Measurements from ENCODE around the gene NOC2L. TPM values are rescaled to one million over a fixed set of nuclear protein-coding genes. Genes with fewer than 3 reads are reported as not detected.

The NOC2L gene
- total RNA-seq = 50.6 to 63.8 TPM (median 52.0 TPM) in 3 replicates
- long read RNA-seq, transcript NOC2L-201 (19 exons, 2,790 nt) = major isoform, 162 of 306 reads
- long read RNA-seq, partial matches to known transcripts = 7 of 306 reads
- long read RNA-seq, other reads (novel, unspliced or antisense) = 137 of 306 reads

- Mint-ChIP-seq H3K4me1 (ENCODE audit: low read depth) (peaks cover 18% of the 10 kb centered on the region), H3K4me3 (ENCODE audit: unreplicated experiment) (peak within 1 kb of the TSS; percentile 83), H3K9me3 (ENCODE audit: low read depth) (no peaks in the 10 kb centered on the region), H3K36me3 (ENCODE audit: low read depth) (peaks cover 8% of the 10 kb centered on the region), H3K27me3 (ENCODE audit: low read depth) (no peaks in the 10 kb centered on the region), H3K27ac (ENCODE audit: unreplicated experiment) (peak within 1 kb of the TSS; percentile 84)
- TF ChIP-seq, protein P1, sequence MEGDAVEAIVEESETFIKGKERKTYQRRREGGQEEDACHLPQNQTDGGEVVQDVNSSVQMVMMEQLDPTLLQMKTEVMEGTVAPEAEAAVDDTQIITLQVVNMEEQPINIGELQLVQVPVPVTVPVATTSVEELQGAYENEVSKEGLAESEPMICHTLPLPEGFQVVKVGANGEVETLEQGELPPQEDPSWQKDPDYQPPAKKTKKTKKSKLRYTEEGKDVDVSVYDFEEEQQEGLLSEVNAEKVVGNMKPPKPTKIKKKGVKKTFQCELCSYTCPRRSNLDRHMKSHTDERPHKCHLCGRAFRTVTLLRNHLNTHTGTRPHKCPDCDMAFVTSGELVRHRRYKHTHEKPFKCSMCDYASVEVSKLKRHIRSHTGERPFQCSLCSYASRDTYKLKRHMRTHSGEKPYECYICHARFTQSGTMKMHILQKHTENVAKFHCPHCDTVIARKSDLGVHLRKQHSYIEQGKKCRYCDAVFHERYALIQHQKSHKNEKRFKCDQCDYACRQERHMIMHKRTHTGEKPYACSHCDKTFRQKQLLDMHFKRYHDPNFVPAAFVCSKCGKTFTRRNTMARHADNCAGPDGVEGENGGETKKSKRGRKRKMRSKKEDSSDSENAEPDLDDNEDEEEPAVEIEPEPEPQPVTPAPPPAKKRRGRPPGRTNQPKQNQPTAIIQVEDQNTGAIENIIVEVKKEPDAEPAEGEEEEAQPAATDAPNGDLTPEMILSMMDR (IDR thresholded peaks at IDR 0.05) = no peak
- no peak for DNase-seq (ENCODE audit: low spot score)
Observed at GRCh38 chr1:958823-959730, at the start of gene NOC2L. Gene NOC2L, minus strand, starts transcription at chr1:959256. Its CDS starts 16 bp downstream, at chr1:959240.

- Mint-ChIP-seq H3K27ac (ENCODE audit: unreplicated experiment) (no peak overlapping the region), H3K27me3 (ENCODE audit: low read depth) (no peaks in the 10 kb centered on the region), H3K9me3 (ENCODE audit: low read depth) (no peaks in the 10 kb centered on the region), H3K36me3 (ENCODE audit: low read depth) (peaks cover 7% of the 10 kb centered on the region), H3K4me3 (ENCODE audit: unreplicated experiment) (no peak overlapping the region), H3K4me1 (ENCODE audit: low read depth) (peaks cover 21% of the 10 kb centered on the region)
- TF ChIP-seq, protein P1 (IDR thresholded peaks at IDR 0.05) = no peak
- DNase-seq (ENCODE audit: low spot score) = no peak
Observed at GRCh38 chr1:1006305-1007159, 47.5 kb upstream of the NOC2L start.

GRCh38 chr1:1005774-1006304 is 46.8 kb upstream of the NOC2L start:
- H3K27me3 Mint-ChIP-seq (ENCODE audit: low read depth) = no peaks in the 10 kb centered on the region
- peaks cover 7% of the 10 kb centered on the region for H3K36me3 Mint-ChIP-seq (ENCODE audit: low read depth)
- H3K27ac Mint-ChIP-seq (ENCODE audit: unreplicated experiment) = no peak overlapping the region
- TF ChIP-seq, protein P1 (IDR thresholded peaks at IDR 0.05) = no peak
- DNase-seq (ENCODE audit: low spot score) = peak; percentile 86
- H3K4me1 Mint-ChIP-seq (ENCODE audit: low read depth) = peaks cover 21% of the 10 kb centered on the region
- no peaks in the 10 kb centered on the region for H3K9me3 Mint-ChIP-seq (ENCODE audit: low read depth)
- H3K4me3 Mint-ChIP-seq (ENCODE audit: unreplicated experiment) = no peak overlapping the region

DNA sequence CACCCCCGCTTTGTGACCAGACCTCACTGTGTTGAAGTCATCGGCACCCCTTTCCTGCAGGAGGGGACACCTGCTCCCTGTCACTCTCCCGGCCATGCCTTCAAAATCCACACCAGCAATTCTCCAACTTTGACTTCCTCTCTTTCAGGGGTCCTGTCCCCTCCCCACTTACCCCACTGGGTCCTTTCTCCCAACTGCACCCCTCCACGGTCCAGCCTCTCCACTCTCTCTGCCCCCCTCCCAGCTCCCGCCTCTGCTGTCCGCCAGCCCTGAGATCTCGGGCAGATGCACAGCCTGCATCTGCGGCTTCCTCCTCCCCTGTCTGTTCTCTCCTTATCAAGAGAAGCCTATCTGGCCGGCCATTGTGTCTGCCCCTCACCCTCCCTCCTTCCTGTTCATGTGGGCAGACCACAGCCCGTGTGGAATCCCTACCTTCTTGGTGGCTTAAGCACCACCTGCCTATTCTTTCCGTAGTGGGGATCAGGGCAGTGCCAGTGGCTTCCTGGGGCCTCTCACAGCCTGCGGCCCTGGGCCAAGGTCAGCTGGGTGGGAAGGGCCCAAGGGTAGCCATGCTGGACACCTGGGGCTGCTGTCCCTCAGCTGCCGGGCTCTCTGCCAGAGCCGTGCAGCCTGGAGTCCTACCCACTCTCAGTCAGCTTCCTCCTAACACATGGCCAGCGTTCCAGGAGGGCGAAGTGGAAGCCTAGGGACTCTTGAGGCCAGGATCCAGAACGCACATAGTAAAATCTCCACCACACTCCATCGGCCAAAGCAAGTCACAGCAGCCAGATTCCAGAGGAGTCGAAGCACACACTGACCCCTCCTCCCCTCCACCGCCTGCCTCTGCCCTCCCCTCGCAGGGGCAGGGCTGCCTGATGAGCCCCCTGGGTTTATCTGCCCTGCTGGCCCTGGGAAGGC is 46.0 kb upstream of the NOC2L start:
- Mint-ChIP-seq H3K27me3 (ENCODE audit: low read depth) (no peaks in the 10 kb centered on the region), H3K4me1 (ENCODE audit: low read depth) (peaks cover 23% of the 10 kb centered on the region), H3K4me3 (ENCODE audit: unreplicated experiment) (peak overlapping the region; percentile 19), H3K36me3 (ENCODE audit: low read depth) (peaks cover 7% of the 10 kb centered on the region), H3K27ac (ENCODE audit: unreplicated experiment) (peak overlapping the region; percentile 86), H3K9me3 (ENCODE audit: low read depth) (no peaks in the 10 kb centered on the region)
- peak; percentile 75 for DNase-seq (ENCODE audit: low spot score)
- TF ChIP-seq, protein P1 (IDR thresholded peaks at IDR 0.05) = peak; percentile 10

Data from chondrocyte (in vitro differentiated cells).